ENCODE data around the gene SNX19.

Gene SNX19

GRCh38 chr11:130911306-130911705 lies 5.0 kb downstream of the SNX19 start:
- H3K27ac ChIP-seq (ENCODE audit: poor library complexity, severe bottlenecking) = no peak overlapping the region
- H3K4me1 ChIP-seq (ENCODE audit: insufficient read depth, poor library complexity, severe bottlenecking) = peaks cover 22% of the 10 kb centered on the region
- no peak overlapping the region for H3K4me3 ChIP-seq (ENCODE audit: severe bottlenecking)
- TF ChIP-seq CTCF (IDR thresholded peaks at IDR 0.05; ENCODE audit: poor library complexity, severe bottlenecking) = no peak
- no peaks in the 10 kb centered on the region for H3K27me3 ChIP-seq (ENCODE audit: insufficient read depth, poor library complexity, severe bottlenecking)
- DNase-seq (ENCODE audit: low spot score) = no peak
- peaks cover 83% of the 10 kb centered on the region for H3K36me3 ChIP-seq (ENCODE audit: low read depth)
- H3K9me3 ChIP-seq (ENCODE audit: severe bottlenecking) = no peaks in the 10 kb centered on the region
- no peak for ATAC-seq (ENCODE audit: low read depth)

- no peak for TF ChIP-seq CTCF (IDR thresholded peaks at IDR 0.05; ENCODE audit: poor library complexity, severe bottlenecking)
- ATAC-seq (ENCODE audit: low read depth) (peak; percentile 80), DNase-seq (ENCODE audit: low spot score) (no peak)
- Histone ChIP-seq H3K4me1 (ENCODE audit: insufficient read depth, poor library complexity, severe bottlenecking) (peaks cover 22% of the 10 kb centered on the region), H3K27me3 (ENCODE audit: insufficient read depth, poor library complexity, severe bottlenecking) (no peaks in the 10 kb centered on the region), H3K4me3 (ENCODE audit: severe bottlenecking) (no peak overlapping the region), H3K36me3 (ENCODE audit: low read depth) (peaks cover 96% of the 10 kb centered on the region), H3K27ac (ENCODE audit: poor library complexity, severe bottlenecking) (peak overlapping the region; percentile 64), H3K9me3 (ENCODE audit: severe bottlenecking) (no peaks in the 10 kb centered on the region)
These were observed 6.6 kb downstream of the SNX19 start for GRCh38 chr11:130909650-130910049.

- Histone ChIP-seq H3K9me3 (ENCODE audit: severe bottlenecking) (no peaks in the 10 kb centered on the region), H3K27ac (ENCODE audit: poor library complexity, severe bottlenecking) (peak overlapping the region; percentile 64), H3K36me3 (ENCODE audit: low read depth) (peaks cover 100% of the 10 kb centered on the region), H3K4me3 (ENCODE audit: severe bottlenecking) (no peak overlapping the region), H3K27me3 (ENCODE audit: insufficient read depth, poor library complexity, severe bottlenecking) (no peaks in the 10 kb centered on the region), H3K4me1 (ENCODE audit: insufficient read depth, poor library complexity, severe bottlenecking) (peaks cover 22% of the 10 kb centered on the region)
- TF ChIP-seq CTCF (IDR thresholded peaks at IDR 0.05; ENCODE audit: poor library complexity, severe bottlenecking) = no peak
- ATAC-seq (ENCODE audit: low read depth) = peak; percentile 94
- DNase-seq (ENCODE audit: low spot score) = no peak
These were observed 7.3 kb downstream of the SNX19 start for GRCh38 chr11:130908770-130909625.

GRCh38 chr11:130908061-130908460 lies 8.2 kb downstream of the SNX19 start:
- no peaks in the 10 kb centered on the region for H3K9me3 ChIP-seq (ENCODE audit: severe bottlenecking)
- DNase-seq (ENCODE audit: low spot score) (no peak), ATAC-seq (ENCODE audit: low read depth) (no peak)
- peaks cover 100% of the 10 kb centered on the region for H3K36me3 ChIP-seq (ENCODE audit: low read depth)
- no peaks in the 10 kb centered on the region for H3K27me3 ChIP-seq (ENCODE audit: insufficient read depth, poor library complexity, severe bottlenecking)
- no peak for TF ChIP-seq CTCF (IDR thresholded peaks at IDR 0.05; ENCODE audit: poor library complexity, severe bottlenecking)
- peaks cover 22% of the 10 kb centered on the region for H3K4me1 ChIP-seq (ENCODE audit: insufficient read depth, poor library complexity, severe bottlenecking)
- H3K27ac ChIP-seq (ENCODE audit: poor library complexity, severe bottlenecking) = no peak overlapping the region
- no peak overlapping the region for H3K4me3 ChIP-seq (ENCODE audit: severe bottlenecking)

- Histone ChIP-seq H3K4me3 (ENCODE audit: severe bottlenecking) (no peak overlapping the region), H3K27me3 (ENCODE audit: insufficient read depth, poor library complexity, severe bottlenecking) (no peaks in the 10 kb centered on the region), H3K9me3 (ENCODE audit: severe bottlenecking) (no peaks in the 10 kb centered on the region), H3K4me1 (ENCODE audit: insufficient read depth, poor library complexity, severe bottlenecking) (peaks cover 22% of the 10 kb centered on the region), H3K36me3 (ENCODE audit: low read depth) (peaks cover 100% of the 10 kb centered on the region), H3K27ac (ENCODE audit: poor library complexity, severe bottlenecking) (no peak overlapping the region)
- ATAC-seq (ENCODE audit: low read depth) (no peak), DNase-seq (ENCODE audit: low spot score) (no peak)
- no peak for TF ChIP-seq CTCF (IDR thresholded peaks at IDR 0.05; ENCODE audit: poor library complexity, severe bottlenecking)
These were observed 9.1 kb downstream of the SNX19 start for GRCh38 chr11:130907229-130907628.

Data from RWPE2 (cell line).